Endodermal cell (in vitro differentiated cells): ENCODE measurements around the gene TRRAP. TPM values are rescaled to one million over a fixed set of nuclear protein-coding genes. Genes with fewer than 3 reads are reported as not detected.

Experiments
- DNase-seq: peaks from one replicate; pipeline ENCODE4 v3.0.0-alpha.2; 2017
- H3K27ac ChIP-seq: 2 replicates; pipeline ENCODE4 v1.5.1; 2013; ENCODE audit warnings: mild to moderate bottlenecking, low read depth, low read length, moderate library complexity
- H3K27me3 ChIP-seq: 2 replicates; pipeline ENCODE4 v1.6.1; 2013; ENCODE audit warnings: mild to moderate bottlenecking, low read length, moderate library complexity; ENCODE audit not compliant: insufficient read depth, control insufficient read depth, poor library complexity, severe bottlenecking
- H3K36me3 ChIP-seq: 2 replicates; pipeline ENCODE4 v1.7.0; 2013; ENCODE audit warnings: mild to moderate bottlenecking, low read length, moderate library complexity; ENCODE audit not compliant: control insufficient read depth, insufficient read depth
- H3K4me1 ChIP-seq: one replicate; pipeline ENCODE4 v1.7.0; 2013; ENCODE audit warnings: low read length; ENCODE audit not compliant: control insufficient read depth, insufficient read depth
- H3K4me3 ChIP-seq: 2 replicates; pipeline ENCODE4 v1.5.1; 2013; ENCODE audit warnings: mild to moderate bottlenecking, low read length, moderate library complexity
- H3K9ac ChIP-seq: 2 replicates; pipeline ENCODE4 v1.6.1; 2013; ENCODE audit warnings: mild to moderate bottlenecking, low read length, moderate library complexity; ENCODE audit not compliant: poor library complexity, severe bottlenecking; ENCODE audit errors: extremely low read depth
- H3K9me3 ChIP-seq: 2 replicates; pipeline ENCODE4 v1.6.1; 2013; ENCODE audit warnings: mild to moderate bottlenecking, low read length, moderate library complexity; ENCODE audit not compliant: control insufficient read depth
- H3K27ac Mint-ChIP-seq: 2 replicates; pipeline ENCODE4 v1.8.0; 2020; ENCODE audit warnings: mixed read lengths
- H3K27me3 Mint-ChIP-seq: 2 replicates; pipeline ENCODE4 v1.8.0; 2021; ENCODE audit warnings: mild to moderate bottlenecking, mixed read lengths; ENCODE audit not compliant: insufficient read depth
- H3K36me3 Mint-ChIP-seq: 2 replicates; pipeline ENCODE4 v1.8.0; 2020; ENCODE audit warnings: low read depth, mixed read lengths
- H3K4me1 Mint-ChIP-seq: 2 replicates; pipeline ENCODE4 v1.8.0; 2020; ENCODE audit warnings: mixed read lengths
- H3K4me3 Mint-ChIP-seq: 2 replicates; pipeline ENCODE4 v1.8.0; 2020; ENCODE audit warnings: mild to moderate bottlenecking, moderate library complexity, mixed read lengths
- H3K9me3 Mint-ChIP-seq: 2 replicates; pipeline ENCODE4 v1.8.0; 2020; ENCODE audit warnings: mild to moderate bottlenecking, mixed read lengths
- CTCF ChIP-seq: fragments of 200-600 bp; sonication (generic); conservative IDR thresholded peaks from 2 replicates; pipeline ENCODE4 v1.5.0; 2021; ENCODE audit warnings: antibody characterized with exemption, mild to moderate bottlenecking
- WGBS, 2 experiments: methylation state at CpG; one replicate each; pipeline versions ENCODE4 v1.1.5 to v1.1.7; 2013; ENCODE audit warnings: missing lambda C conversion rate in 2 of 2, mixed read lengths in 1 of 2; ENCODE audit not compliant: insufficient coverage in 1 of 2, insufficient read length in 1 of 2; 5-methylcytosine and 5-hydroxymethylcytosine counted together
- total RNA-seq, 2 donors: library from RNA; stranded (reverse); fragmentation: NEBNext Ultra II Directional in 1 of 2; extraction: Animal tissue kit (Norgen Biotek cat#: 25700) in 1 of 2; gene quantifications; 2 replicates in 1 of 2; 3 replicates in 1 of 2; pipeline ENCODE4 v1.2.1, GENCODE V29; 2021

The TRRAP gene
- total RNA-seq, 2 donors from 2014 or later: 64.3 to 68.8 TPM

- no peak overlapping the region for H3K27ac Mint-ChIP-seq
- Histone ChIP-seq H3K9me3 (no peaks in the 10 kb centered on the region), H3K36me3 (peaks cover 78% of the 10 kb centered on the region), H3K9ac (no peak overlapping the region), H3K4me1 (no peaks in the 10 kb centered on the region), H3K27ac (no peak overlapping the region), H3K27me3 (no peaks in the 10 kb centered on the region), H3K4me3 (no peak overlapping the region)
- peak; percentile 35 for DNase-seq
- H3K9me3 Mint-ChIP-seq: no peaks in the 10 kb centered on the region
- no peaks in the 10 kb centered on the region for H3K4me1 Mint-ChIP-seq
- no peak for TF ChIP-seq CTCF
- WGBS, 2 experiments: 95 to 99% methylated on average over 13 to 20 of the region's 20 CpGs
- no peak overlapping the region for H3K4me3 Mint-ChIP-seq
- H3K27me3 Mint-ChIP-seq: no peaks in the 10 kb centered on the region
- peaks cover 65% of the 10 kb centered on the region for H3K36me3 Mint-ChIP-seq
Measured at GRCh38 chr7:99000196-99000903, 122.0 kb downstream of the TRRAP start.

GRCh38 chr7:99000904-99001465, 122.7 kb downstream of the TRRAP start:
- Histone ChIP-seq H3K27me3 (no peaks in the 10 kb centered on the region), H3K9me3 (no peaks in the 10 kb centered on the region), H3K27ac (no peak overlapping the region), H3K36me3 (peaks cover 78% of the 10 kb centered on the region), H3K4me3 (no peak overlapping the region), H3K4me1 (no peaks in the 10 kb centered on the region), H3K9ac (no peak overlapping the region)
- no peak overlapping the region for H3K27ac Mint-ChIP-seq
- peaks cover 65% of the 10 kb centered on the region for H3K36me3 Mint-ChIP-seq
- peak; percentile 31 for DNase-seq
- TF ChIP-seq CTCF: no peak
- H3K4me3 Mint-ChIP-seq: no peak overlapping the region
- WGBS, 2 experiments: 96 to 99% methylated on average over 11 to 14 of the region's 14 CpGs
- no peaks in the 10 kb centered on the region for H3K4me1 Mint-ChIP-seq
- no peaks in the 10 kb centered on the region for H3K27me3 Mint-ChIP-seq
- no peaks in the 10 kb centered on the region for H3K9me3 Mint-ChIP-seq

GRCh38 chr7:99001482-99002147, 123.3 kb downstream of the TRRAP start:
- no peaks in the 10 kb centered on the region for H3K4me1 Mint-ChIP-seq
- no peak overlapping the region for H3K27ac ChIP-seq
- no peaks in the 10 kb centered on the region for H3K9me3 Mint-ChIP-seq
- H3K4me3 ChIP-seq: no peak overlapping the region
- no peak overlapping the region for H3K4me3 Mint-ChIP-seq
- peaks cover 79% of the 10 kb centered on the region for H3K36me3 ChIP-seq
- H3K36me3 Mint-ChIP-seq: peaks cover 66% of the 10 kb centered on the region
- DNase-seq: no peak
- H3K27ac Mint-ChIP-seq: no peak overlapping the region
- WGBS, 2 experiments: 89 to 100% methylated on average over 6 to 10 of the region's 10 CpGs
- H3K27me3 Mint-ChIP-seq: no peaks in the 10 kb centered on the region
- no peak overlapping the region for H3K9ac ChIP-seq
- H3K9me3 ChIP-seq: no peaks in the 10 kb centered on the region
- no peak for TF ChIP-seq CTCF
- H3K27me3 ChIP-seq: no peaks in the 10 kb centered on the region
- H3K4me1 ChIP-seq: no peaks in the 10 kb centered on the region
